ENCODE measurements around the gene MTHFD2L.

- TF ChIP-seq CTCF (IDR thresholded peaks at IDR 0.05) (no peak), POLR2A (IDR thresholded peaks at IDR 0.05) (no peak)
These were observed 133.6 kb downstream of the MTHFD2L start for GRCh38 chr4:74291471-74291870.

All from body of pancreas (tissue), 4 donors.